Caco-2 (cell line): ENCODE results near the gene XPR1. TPM values are rescaled to one million over a fixed set of nuclear protein-coding genes. Genes with fewer than 3 reads are reported as not detected.

Experiments
- BruUV-seq: library from RNA; stranded (reverse); fragments of 400-500 nt; replicated peaks from 2 replicates; lab custom pipeline; 2021; lab: Mats Ljungman, UMichigan
- CTCF ChIA-PET: fragments of 300-600 bp; sonication (Branson Sonifier 250); formaldehyde crosslinking; loops from one replicate; lab custom pipeline; 2022; ENCODE audit warnings: antibody characterized with exemption; lab: Charles Lee
- POLR2A ChIA-PET: fragments of 300-600 bp; sonication (Branson Sonifier 250); formaldehyde crosslinking; loops from one replicate; lab custom pipeline; 2022; ENCODE audit warnings: antibody characterized with exemption; lab: Charles Lee
- DNase-seq, 2 experiments: peaks; one replicate each; pipeline versions ENCODE4 v3.0.0 to v3.0.0-alpha.2; 2020 to 2022
- H3K27me3 ChIP-seq: replicated peaks from 2 replicates; pipeline ENCODE4 v1.6.0; 2011; ENCODE audit warnings: low read length; ENCODE audit not compliant: control insufficient read depth, insufficient read depth
- H3K36me3 ChIP-seq: 2 replicates; pipeline ENCODE4 v1.5.1; 2011; ENCODE audit warnings: low read length; ENCODE audit not compliant: control insufficient read depth, insufficient read depth
- H3K4me1 ChIP-seq: fragments of 250-450 bp; sonication (Bioruptor Pico); 2 replicates; pipeline ENCODE4 v1.5.1; 2020; ENCODE audit warnings: mild to moderate bottlenecking
- H3K4me3 ChIP-seq: 2 replicates; pipeline ENCODE4 v1.5.1; 2011; ENCODE audit warnings: low read depth, mild to moderate bottlenecking, control low read depth, low read length
- H3K9me3 ChIP-seq: fragments of 250-450 bp; sonication (Bioruptor Pico); 2 replicates; pipeline ENCODE4 v1.5.1; 2020; ENCODE audit warnings: mild to moderate bottlenecking, moderate library complexity
- H3K27ac Mint-ChIP-seq: one replicate; pipeline ENCODE4 v1.8.0; 2022; ENCODE audit warnings: mixed read lengths; ENCODE audit not compliant: unreplicated experiment
- H3K27me3 Mint-ChIP-seq: one replicate; pipeline ENCODE4 v1.8.0; 2022; ENCODE audit warnings: mixed read lengths; ENCODE audit not compliant: insufficient read depth, unreplicated experiment
- H3K36me3 Mint-ChIP-seq: one replicate; pipeline ENCODE4 v1.8.0; 2022; ENCODE audit warnings: mild to moderate bottlenecking, mixed read lengths; ENCODE audit not compliant: insufficient read depth, unreplicated experiment
- H3K4me1 Mint-ChIP-seq: one replicate; pipeline ENCODE4 v1.8.0; 2022; ENCODE audit warnings: low read depth, mixed read lengths; ENCODE audit not compliant: unreplicated experiment
- H3K4me3 Mint-ChIP-seq: one replicate; pipeline ENCODE4 v1.8.0; 2022; ENCODE audit warnings: mild to moderate bottlenecking, moderate library complexity, mixed read lengths; ENCODE audit not compliant: unreplicated experiment
- H3K9me3 Mint-ChIP-seq: one replicate; pipeline ENCODE4 v1.8.0; 2022; ENCODE audit warnings: mixed read lengths; ENCODE audit not compliant: unreplicated experiment
- CTCF ChIP-seq, 2 experiments: fragments of 200-600 bp in 1 of 2; IDR thresholded peaks; 1 replicate in 1 of 2; 2 replicates in 1 of 2; pipeline versions ENCODE4 v1.5.1 to v1.8.0; 2011 to 2022; ENCODE audit warnings: antibody characterized with exemption in 1 of 2, control low read depth in 1 of 2, inconsistent platforms in 1 of 2, low read depth in 1 of 2, low read length in 1 of 2, mild to moderate bottlenecking in 1 of 2, moderate library complexity in 1 of 2; ENCODE audit not compliant: insufficient read depth in 1 of 2, severe bottlenecking in 1 of 2, unreplicated experiment in 1 of 2
- intact Hi-C: fragments of 100-400 bp; cut with micrococcal nuclease; formaldehyde crosslinking; loops from one replicate; pipeline ENCODE4 v1.10.0; 2022; ENCODE audit not compliant: unreplicated experiment
- total RNA-seq: library from RNA; stranded (reverse); gene quantifications from 2 replicates; pipeline ENCODE4 v1.2.3, GENCODE V29; 2022

XPR1 gene
- total RNA-seq, 1 experiment from 2014 or later = 34.4 TPM

GRCh38 chr1:180781718-180782117 is 149.9 kb downstream of the XPR1 start:
- ChIA-PET CTCF (no interaction called here), POLR2A (no interaction called here)
- Mint-ChIP-seq H3K36me3 (no peaks in the 10 kb centered on the region), H3K9me3 (no peaks in the 10 kb centered on the region), H3K27ac (no peak overlapping the region), H3K27me3 (no peaks in the 10 kb centered on the region), H3K4me1 (peaks cover 24% of the 10 kb centered on the region), H3K4me3 (no peak overlapping the region)
- no peak for DNase-seq
- Histone ChIP-seq H3K36me3 (no peaks in the 10 kb centered on the region), H3K4me1 (0 out of 2 replicates have a peak, but pooled peaks cover 4% of the 10 kb centered on the region), H3K27me3 (no peaks in the 10 kb centered on the region), H3K9me3 (no peaks in the 10 kb centered on the region), H3K4me3 (no peak overlapping the region)
- TF ChIP-seq CTCF (IDR thresholded peaks at IDR 0.05; ENCODE audit: insufficient read depth in 1 of 2, low read depth in 1 of 2, low read length in 1 of 2, severe bottlenecking in 1 of 2, unreplicated experiment in 1 of 2) = no peak
- no TSS peak for BruUV-seq
- intact Hi-C loops = no loop called here

- Mint-ChIP-seq H3K4me3 (no peak overlapping the region), H3K4me1 (peaks cover 7% of the 10 kb centered on the region), H3K36me3 (peaks cover 7% of the 10 kb centered on the region), H3K27ac (no peak overlapping the region), H3K27me3 (no peaks in the 10 kb centered on the region), H3K9me3 (no peaks in the 10 kb centered on the region)
- intact Hi-C loops = no loop called here
- H3K36me3 ChIP-seq = no peaks in the 10 kb centered on the region
- BruUV-seq = no TSS peak
- ChIA-PET POLR2A (no interaction called here), CTCF (no interaction called here)
- no peaks in the 10 kb centered on the region for H3K9me3 ChIP-seq
- H3K4me1 ChIP-seq = 0 out of 2 replicates have a peak, but pooled peaks cover 4% of the 10 kb centered on the region
- H3K27me3 ChIP-seq = no peaks in the 10 kb centered on the region
- no peak for DNase-seq
- no peak for TF ChIP-seq CTCF (IDR thresholded peaks at IDR 0.05; ENCODE audit: insufficient read depth in 1 of 2, low read depth in 1 of 2, low read length in 1 of 2, severe bottlenecking in 1 of 2, unreplicated experiment in 1 of 2)
- no peak overlapping the region for H3K4me3 ChIP-seq
These were observed 153.5 kb downstream of the XPR1 start for GRCh38 chr1:180785291-180785690.

GRCh38 chr1:180785887-180786286 is 154.1 kb downstream of the XPR1 start:
- Histone ChIP-seq H3K36me3 (no peaks in the 10 kb centered on the region), H3K27me3 (no peaks in the 10 kb centered on the region), H3K4me3 (no peak overlapping the region), H3K9me3 (no peaks in the 10 kb centered on the region), H3K4me1 (0 out of 2 replicates have a peak, but pooled peaks cover 4% of the 10 kb centered on the region)
- no peaks in the 10 kb centered on the region for H3K27me3 Mint-ChIP-seq
- no TSS peak for BruUV-seq
- peaks cover 7% of the 10 kb centered on the region for H3K36me3 Mint-ChIP-seq
- no peak for DNase-seq
- H3K9me3 Mint-ChIP-seq = no peaks in the 10 kb centered on the region
- TF ChIP-seq CTCF (IDR thresholded peaks at IDR 0.05; ENCODE audit: insufficient read depth in 1 of 2, low read depth in 1 of 2, low read length in 1 of 2, severe bottlenecking in 1 of 2, unreplicated experiment in 1 of 2) = no peak
- no peak overlapping the region for H3K4me3 Mint-ChIP-seq
- CTCF ChIA-PET = no interaction called here
- no peak overlapping the region for H3K27ac Mint-ChIP-seq
- peaks cover 7% of the 10 kb centered on the region for H3K4me1 Mint-ChIP-seq
- POLR2A ChIA-PET = no interaction called here
- intact Hi-C loops = no loop called here
